ENCODE data around the gene C1orf232.

DNA sequence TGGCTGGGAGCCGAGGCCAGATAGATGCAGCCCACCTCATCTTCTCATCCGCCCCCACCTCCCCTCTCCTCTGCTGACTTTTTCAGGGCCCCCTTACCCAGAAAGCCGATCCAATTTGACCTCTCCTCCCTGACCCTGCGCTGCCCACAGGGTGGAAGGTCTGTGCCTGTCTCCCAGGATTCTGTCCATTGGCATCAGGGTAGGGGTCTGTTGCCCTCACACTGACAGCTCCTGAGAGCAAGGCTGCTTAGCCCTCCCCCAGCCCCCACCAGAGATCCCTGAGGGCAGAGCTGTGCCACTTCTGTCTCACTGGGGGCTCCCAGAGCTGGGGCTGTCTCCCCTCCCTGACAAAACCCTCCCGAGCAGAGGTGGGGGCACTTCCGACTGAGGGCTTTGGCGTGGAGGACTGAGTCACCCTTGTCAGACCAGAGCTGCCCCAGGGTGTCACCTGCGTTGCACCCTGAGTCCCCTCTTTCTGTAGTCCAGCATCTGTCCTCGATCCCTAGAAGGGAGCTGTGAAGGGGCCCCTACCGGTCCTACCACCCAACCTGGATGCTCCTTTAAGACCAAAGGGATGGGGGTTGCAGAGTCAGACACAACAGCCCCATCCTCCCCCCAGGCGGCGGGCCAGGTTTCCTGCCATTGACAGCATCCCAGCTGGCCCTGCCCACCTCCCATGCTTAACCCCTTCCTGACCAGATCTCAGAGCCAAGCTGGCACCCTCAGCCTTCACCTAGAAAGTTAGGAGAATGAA, 12.3 kb downstream of the C1orf232 start:
- TF ChIP-seq, protein P1, sequence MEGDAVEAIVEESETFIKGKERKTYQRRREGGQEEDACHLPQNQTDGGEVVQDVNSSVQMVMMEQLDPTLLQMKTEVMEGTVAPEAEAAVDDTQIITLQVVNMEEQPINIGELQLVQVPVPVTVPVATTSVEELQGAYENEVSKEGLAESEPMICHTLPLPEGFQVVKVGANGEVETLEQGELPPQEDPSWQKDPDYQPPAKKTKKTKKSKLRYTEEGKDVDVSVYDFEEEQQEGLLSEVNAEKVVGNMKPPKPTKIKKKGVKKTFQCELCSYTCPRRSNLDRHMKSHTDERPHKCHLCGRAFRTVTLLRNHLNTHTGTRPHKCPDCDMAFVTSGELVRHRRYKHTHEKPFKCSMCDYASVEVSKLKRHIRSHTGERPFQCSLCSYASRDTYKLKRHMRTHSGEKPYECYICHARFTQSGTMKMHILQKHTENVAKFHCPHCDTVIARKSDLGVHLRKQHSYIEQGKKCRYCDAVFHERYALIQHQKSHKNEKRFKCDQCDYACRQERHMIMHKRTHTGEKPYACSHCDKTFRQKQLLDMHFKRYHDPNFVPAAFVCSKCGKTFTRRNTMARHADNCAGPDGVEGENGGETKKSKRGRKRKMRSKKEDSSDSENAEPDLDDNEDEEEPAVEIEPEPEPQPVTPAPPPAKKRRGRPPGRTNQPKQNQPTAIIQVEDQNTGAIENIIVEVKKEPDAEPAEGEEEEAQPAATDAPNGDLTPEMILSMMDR (IDR thresholded peaks at IDR 0.05) = no peak
- TF ChIP-seq POLR2A (IDR thresholded peaks at IDR 0.05) = no peak

Data from uterus (tissue), 2 donors.